Heart left ventricle (tissue), 16 donors: ENCODE results near the gene BCL2L12. TPM values are rescaled to one million over a fixed set of nuclear protein-coding genes. Genes with fewer than 3 reads are reported as not detected.

ENCODE experiments used
- ATAC-seq, 4 donors: fragments of 200-7000 bp; cut with Tn5 transposase; one replicate each; pipeline ENCODE4 v1.9.1; 2020 to 2022; ENCODE audit warnings: moderate library complexity in 4 of 4, mild to moderate bottlenecking in 3 of 4, moderate number of reproducible peaks in 1 of 4
- DNase-seq, 5 donors: peaks; one replicate each; pipeline ENCODE4 v3.0.0-alpha.2; 2020
- H3K27ac ChIP-seq, 12 donors: fragments of 200-600 bp; sonication (generic) in 4 of 12; one replicate each; pipeline versions ENCODE4 v1.5.0 to v1.8.0; 2016 to 2022; ENCODE audit warnings: mild to moderate bottlenecking in 2 of 12
- H3K27me3 ChIP-seq, 9 donors: fragments of 200-600 bp; sonication (generic) in 2 of 9; one replicate each; pipeline versions ENCODE4 v1.5.1 to v1.8.0; 2016 to 2022; ENCODE audit warnings: mild to moderate bottlenecking in 3 of 9
- H3K36me3 ChIP-seq, 9 donors: fragments of 200-600 bp; sonication (generic) in 2 of 9; one replicate each; pipeline versions ENCODE4 v1.5.0 to v1.8.0; 2018 to 2022; ENCODE audit warnings: mild to moderate bottlenecking in 2 of 9
- H3K4me1 ChIP-seq, 12 donors: fragments of 200-600 bp; sonication (generic) in 4 of 12; one replicate each; pipeline versions ENCODE4 v1.5.0 to v1.8.0; 2016 to 2022; ENCODE audit warnings: mild to moderate bottlenecking in 3 of 12
- H3K4me3 ChIP-seq, 12 donors: fragments of 200-600 bp; sonication (generic) in 4 of 12; one replicate each; pipeline versions ENCODE4 v1.5.0 to v1.8.0; 2017 to 2022; ENCODE audit warnings: mild to moderate bottlenecking in 9 of 12, moderate library complexity in 4 of 12
- H3K9me3 ChIP-seq, 12 donors: fragments of 200-600 bp; sonication (generic) in 4 of 12; one replicate each; pipeline versions ENCODE4 v1.5.0 to v1.8.0; 2016 to 2022; ENCODE audit warnings: mild to moderate bottlenecking in 1 of 12
- POLR2A ChIP-seq, 2 donors: fragments of 450-650 bp; IDR thresholded peaks; one replicate each; pipeline ENCODE4 v1.6.1; 2017; ENCODE audit warnings: antibody characterized with exemption in 2 of 2, mild to moderate bottlenecking in 2 of 2, moderate library complexity in 2 of 2
- WGBS, 4 donors: extraction: QIAGEN DNeasy Blood & Tissue Kit in 2 of 4; methylation state at CpG; one replicate each; pipeline versions ENCODE4 v1.1.5 to v1.1.7; 2013 to 2018; 5-methylcytosine and 5-hydroxymethylcytosine counted together
- intact Hi-C, 10 donors: fragments of 100-400 bp; cut with DNase I; formaldehyde crosslinking; loops; one replicate each; pipeline versions ENCODE4 v1.11.1 to v1.14.2; 2022
- polyA plus RNA-seq, 2 donors: library from polyadenylated mRNA; stranded (reverse); fragments of 200-250 nt; gene quantifications; one replicate each; pipeline ENCODE4 v1.2.3, GENCODE V29; 2013
- total RNA-seq, 9 donors: library from RNA; depleted of rRNA in 2 of 9; stranded (reverse); fragments of >200 nt in 2 of 9; fragmentation: NEBNext Ultra II Directional in 3 of 9; extraction: Animal tissue kit (Norgen Biotek cat#: 25700) in 3 of 9; gene quantifications; one replicate each; pipeline versions ENCODE4 v1.1.0 to v1.2.4, GENCODE V29; 2016 to 2023
- TF ChIP-seq, protein P1 (sequence below), 12 donors: fragments of 200-600 bp; sonication (generic) in 4 of 12; IDR thresholded peaks; one replicate each; pipeline versions ENCODE4 v1.5.0 to v1.8.0; 2018 to 2022; ENCODE audit warnings: antibody characterized with exemption in 12 of 12, mild to moderate bottlenecking in 5 of 12
- donor health status: ischemic (EF 13 %, LVEDD 7.1; RV severe dilation, severe dysfunction).
- donor health status: healthy with polysubstance abuse.
- donor health status: DM: no; HTN: yes; CAD: no.
- donor health status: DM: no; HTN: no; CAD: no.
- donor health status: ischemic (EF 25% LVEDD 6.9; RV normal size, moderate dysfunction).
- donor health status: ischemic (EF 25% LVEDD 5.7; RV mildly dilated, moderate dysfunction).
- donor health status: healthy.
- donor health status: DM: yes; HTN: yes; CAD: no.
- donor health status: ischemic (EF 35%, LVEDD 5.7; RV mildly dilated, moderate dysfunction).
- donor health status: nonischemic (EF 11% LVEDD 7.7; RV severe dilation, severe dysfunction).
- donor health status: DM: yes; HTN: yes; CAD: no.
- donor health status: PGD.
- donor health status: ischemic (EF 29% LVEDD 5.4; RV normal size, mild dysfunction).
- donor health status: nonischemic (EF 23%, LVEDD 6.1; RV moderate dilation, normal function).

BCL2L12 gene
- total and polyA plus RNA-seq, 11 donors, result 5.9 to 18.6 (median 10.5) TPM

DNA sequence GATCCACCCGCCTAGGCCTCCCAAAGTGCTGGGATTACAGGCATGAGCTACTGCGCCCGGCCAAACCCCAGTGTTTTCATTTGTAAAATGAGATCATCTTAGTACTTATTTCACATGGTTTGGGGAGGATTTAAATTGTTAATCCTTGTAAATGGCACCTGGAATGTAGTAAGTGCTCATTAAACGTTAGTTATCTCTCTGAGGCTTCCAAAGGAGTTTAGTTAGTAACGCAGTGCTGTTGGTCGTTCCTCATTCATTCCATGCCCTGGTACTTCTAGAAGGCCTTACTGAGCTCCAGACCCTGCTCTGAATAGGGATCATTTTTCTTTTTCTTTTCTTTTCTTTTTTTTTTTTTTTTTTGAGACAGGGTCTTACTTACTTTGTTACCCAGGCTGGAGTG is 30.4 kb downstream of the BCL2L12 start:
- WGBS, 4 donors, result 77 to 95% (median 87%) methylated on average over 6 of the region's 6 CpGs
- TF ChIP-seq POLR2A (IDR thresholded peaks at IDR 0.05), result no peak
- TF ChIP-seq, protein P1, sequence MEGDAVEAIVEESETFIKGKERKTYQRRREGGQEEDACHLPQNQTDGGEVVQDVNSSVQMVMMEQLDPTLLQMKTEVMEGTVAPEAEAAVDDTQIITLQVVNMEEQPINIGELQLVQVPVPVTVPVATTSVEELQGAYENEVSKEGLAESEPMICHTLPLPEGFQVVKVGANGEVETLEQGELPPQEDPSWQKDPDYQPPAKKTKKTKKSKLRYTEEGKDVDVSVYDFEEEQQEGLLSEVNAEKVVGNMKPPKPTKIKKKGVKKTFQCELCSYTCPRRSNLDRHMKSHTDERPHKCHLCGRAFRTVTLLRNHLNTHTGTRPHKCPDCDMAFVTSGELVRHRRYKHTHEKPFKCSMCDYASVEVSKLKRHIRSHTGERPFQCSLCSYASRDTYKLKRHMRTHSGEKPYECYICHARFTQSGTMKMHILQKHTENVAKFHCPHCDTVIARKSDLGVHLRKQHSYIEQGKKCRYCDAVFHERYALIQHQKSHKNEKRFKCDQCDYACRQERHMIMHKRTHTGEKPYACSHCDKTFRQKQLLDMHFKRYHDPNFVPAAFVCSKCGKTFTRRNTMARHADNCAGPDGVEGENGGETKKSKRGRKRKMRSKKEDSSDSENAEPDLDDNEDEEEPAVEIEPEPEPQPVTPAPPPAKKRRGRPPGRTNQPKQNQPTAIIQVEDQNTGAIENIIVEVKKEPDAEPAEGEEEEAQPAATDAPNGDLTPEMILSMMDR (IDR thresholded peaks at IDR 0.05), result no peak
- no peak for ATAC-seq
- H3K4me3 ChIP-seq, result no peak overlapping the region
- H3K27me3 ChIP-seq, result peaks cover 0 to 6% (median 0%) of the 10 kb centered on the region in 9 donors
- H3K4me1 ChIP-seq, result peaks cover 0 to 7% (median 3%) of the 10 kb centered on the region in 12 donors
- intact Hi-C loops, result no loop called here
- H3K9me3 ChIP-seq, result no peaks in the 10 kb centered on the region
- H3K36me3 ChIP-seq, result no peaks in the 10 kb centered on the region
- no peak overlapping the region for H3K27ac ChIP-seq
- DNase-seq, result peak in 1 of 5 donors; percentile 1

DNA sequence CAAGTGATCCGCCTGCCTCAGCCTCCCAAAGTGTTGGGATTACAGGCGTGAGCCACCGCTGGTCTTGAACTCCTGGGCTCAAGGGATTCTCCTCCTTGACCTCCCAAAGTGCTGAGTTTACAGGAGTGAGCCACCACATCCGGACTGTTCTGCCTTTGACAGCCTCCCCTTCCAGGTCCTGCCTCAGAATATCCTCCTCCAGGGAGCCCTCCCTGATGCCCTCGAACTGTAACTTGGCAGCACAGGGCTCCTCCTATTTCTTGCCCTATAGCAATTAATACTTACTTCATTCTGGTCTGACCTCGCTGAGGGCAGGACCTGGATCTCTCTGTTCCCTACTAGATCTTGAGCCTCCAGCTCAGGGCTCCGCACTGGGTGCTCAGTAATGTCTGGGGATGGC is 31.1 kb downstream of the BCL2L12 start:
- ATAC-seq (no peak), DNase-seq (peak in 1 of 5 donors; percentile 3)
- Histone ChIP-seq H3K27ac (no peak overlapping the region), H3K4me1 (no peaks in the 10 kb centered on the region), H3K4me3 (no peak overlapping the region), H3K36me3 (no peaks in the 10 kb centered on the region), H3K9me3 (no peaks in the 10 kb centered on the region), H3K27me3 (peaks cover 0 to 4% (median 0%) of the 10 kb centered on the region in 9 donors)
- 91 to 97% (median 96%) methylated on average over 7 of the region's 7 CpGs for WGBS, 4 donors
- intact Hi-C loops, result no loop called here
- TF ChIP-seq POLR2A (IDR thresholded peaks at IDR 0.05), result no peak
- TF ChIP-seq, protein P1 (IDR thresholded peaks at IDR 0.05), result no peak

DNA sequence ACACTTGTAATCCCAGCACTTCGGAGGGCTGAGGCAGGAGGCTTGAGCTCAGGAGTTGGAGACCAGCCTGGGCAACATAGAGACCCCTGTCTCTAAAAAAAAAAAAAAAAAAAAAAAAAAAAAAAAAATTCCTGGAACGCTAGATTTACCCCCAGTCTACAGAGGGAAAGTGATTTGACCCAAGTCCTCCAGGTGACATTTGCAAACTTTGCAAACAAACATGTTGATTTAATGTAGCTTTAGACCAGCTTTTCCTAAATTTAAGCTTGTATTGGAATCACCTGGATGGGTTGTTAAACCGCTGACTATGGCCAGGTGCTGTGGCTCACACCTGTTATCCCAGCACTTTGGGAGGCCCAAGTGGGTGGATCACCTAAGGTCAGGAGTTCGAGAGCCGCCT is 33.6 kb downstream of the BCL2L12 start:
- Histone ChIP-seq H3K4me3 (no peak overlapping the region), H3K9me3 (no peaks in the 10 kb centered on the region), H3K4me1 (no peaks in the 10 kb centered on the region), H3K36me3 (no peaks in the 10 kb centered on the region), H3K27me3 (peaks cover 0 to 4% (median 0%) of the 10 kb centered on the region in 9 donors), H3K27ac (no peak overlapping the region)
- intact Hi-C loops, result no loop called here
- WGBS, 4 donors, result 92 to 98% (median 93%) methylated on average over 5 of the region's 5 CpGs
- no peak for ATAC-seq
- no peak for DNase-seq
- no peak for TF ChIP-seq POLR2A (IDR thresholded peaks at IDR 0.05)
- TF ChIP-seq, protein P1 (IDR thresholded peaks at IDR 0.05), result no peak

DNA sequence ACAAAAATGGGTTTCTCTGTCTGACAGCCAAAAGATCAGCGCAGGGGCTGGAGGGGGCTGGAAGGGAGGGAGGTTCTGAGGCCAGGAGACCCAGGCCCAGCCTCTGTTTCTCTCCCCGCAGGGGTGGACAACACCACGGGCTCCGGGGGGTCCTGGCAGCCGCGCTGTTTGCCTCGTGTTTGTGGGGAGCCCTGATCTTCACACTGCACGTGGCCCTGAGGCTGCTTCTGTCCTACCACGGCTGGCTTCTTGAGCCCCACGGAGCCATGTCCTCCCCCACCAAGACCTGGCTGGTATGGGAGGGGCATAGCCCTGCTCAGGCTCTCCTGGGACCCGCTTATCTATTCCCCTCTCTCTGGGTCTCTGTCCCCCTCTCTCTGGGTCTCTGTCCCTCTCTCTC is 34.8 kb downstream of the BCL2L12 start:
- ATAC-seq, result peak in 1 of 4 donors; percentile 11

More for the DNA sequence above, 34.8 kb downstream of the BCL2L12 start:
- H3K27me3 ChIP-seq, result peaks cover 0 to 4% (median 0%) of the 10 kb centered on the region in 9 donors
- intact Hi-C loops, result no loop called here
- no peaks in the 10 kb centered on the region for H3K4me1 ChIP-seq
- 54 to 67% (median 59%) methylated on average over 4 to 11 of the region's 11 CpGs for WGBS, 4 donors
- H3K9me3 ChIP-seq, result no peaks in the 10 kb centered on the region
- H3K4me3 ChIP-seq, result no peak overlapping the region
- H3K27ac ChIP-seq, result no peak overlapping the region
- DNase-seq, result no peak
- TF ChIP-seq POLR2A (IDR thresholded peaks at IDR 0.05), result no peak
- TF ChIP-seq, protein P1 (IDR thresholded peaks at IDR 0.05), result no peak
- no peaks in the 10 kb centered on the region for H3K36me3 ChIP-seq
